OCI-LY1 (cell line): ENCODE results near the gene PDGFA.

ENCODE experiments used
- CTCF ChIP-seq: fragments of 200-600 bp; sonication (generic), shearing (Covaris generic); IDR thresholded peaks from 2 replicates; pipeline ENCODE4 v1.5.1; 2017; ENCODE audit warnings: mild to moderate bottlenecking, antibody characterized with exemption, low read length, moderate library complexity, mixed read lengths
- EZH2 ChIP-seq: fragments of 200-600 bp; sonication (generic), shearing (Covaris generic); IDR thresholded peaks from 2 replicates; pipeline ENCODE4 v1.8.0; 2017; ENCODE audit warnings: borderline replicate concordance, mixed run types, mild to moderate bottlenecking, antibody characterized with exemption, low read length, moderate library complexity, mixed read lengths

GRCh38 chr7:502296-502695, 17.4 kb downstream of the PDGFA start:
- TF ChIP-seq CTCF (no peak), EZH2 (no peak)
